HG03045 (cell line): ENCODE measurements around the gene STEAP4.
"Not testable (repeated sequence)": the region's sequence is repeated elsewhere in the genome, so short reads cannot be mapped to it uniquely, and the experiment has no call there.

Experiments
- ATAC-seq: cut with Tn5 transposase; IDR thresholded peaks from one replicate; pipeline ENCODE4 v1.9.1; 2021; ENCODE audit warnings: mild to moderate bottlenecking, moderate library complexity; ENCODE audit not compliant: unreplicated experiment

The STEAP4 gene

GRCh38 chr7:88274856-88275255 lies 31.8 kb downstream of the STEAP4 start:
- ATAC-seq, result not testable (repeated sequence)

- ATAC-seq, result no peak
Measured at GRCh38 chr7:88269586-88269985, 37.1 kb downstream of the STEAP4 start.

DNA sequence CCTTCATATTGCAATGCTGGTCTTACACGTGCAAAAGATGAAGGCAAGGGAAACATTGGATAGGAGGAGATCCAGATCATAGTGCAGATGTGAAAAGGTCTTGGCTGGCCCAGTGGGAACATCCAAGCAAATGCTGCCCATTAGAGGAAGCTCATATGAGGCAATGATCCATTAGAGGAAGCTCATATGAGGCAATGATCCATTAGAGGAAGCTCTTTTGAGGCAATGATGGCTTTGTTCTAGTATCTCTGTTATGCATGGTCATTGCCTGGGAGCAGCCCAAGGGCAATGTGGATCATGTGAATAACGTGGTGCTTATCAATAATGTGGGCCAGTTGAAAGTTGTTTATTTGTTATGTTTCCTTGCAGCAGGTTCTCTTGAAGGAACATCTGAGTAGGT lies 37.8 kb downstream of the STEAP4 start:
- no peak for ATAC-seq

DNA sequence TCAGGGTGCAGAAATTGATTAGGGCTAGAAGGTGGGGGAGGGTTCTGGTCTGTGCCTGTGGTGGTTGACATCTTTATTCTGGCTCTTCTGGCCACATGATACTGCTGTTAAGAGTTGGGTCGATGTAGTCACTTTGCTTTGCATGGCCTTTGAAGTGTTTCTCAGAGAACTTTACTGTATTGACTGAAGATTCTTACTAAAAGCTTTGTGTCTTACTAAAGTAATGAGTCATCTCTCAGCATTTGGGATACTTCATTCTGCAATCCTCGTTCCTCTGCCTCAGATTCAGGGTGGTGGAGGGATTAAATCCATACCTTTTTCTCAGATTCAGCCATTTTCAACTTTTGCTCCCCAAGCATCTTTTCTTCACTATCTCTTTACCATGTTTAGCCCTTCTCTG lies 38.6 kb downstream of the STEAP4 start:
- no peak for ATAC-seq

DNA sequence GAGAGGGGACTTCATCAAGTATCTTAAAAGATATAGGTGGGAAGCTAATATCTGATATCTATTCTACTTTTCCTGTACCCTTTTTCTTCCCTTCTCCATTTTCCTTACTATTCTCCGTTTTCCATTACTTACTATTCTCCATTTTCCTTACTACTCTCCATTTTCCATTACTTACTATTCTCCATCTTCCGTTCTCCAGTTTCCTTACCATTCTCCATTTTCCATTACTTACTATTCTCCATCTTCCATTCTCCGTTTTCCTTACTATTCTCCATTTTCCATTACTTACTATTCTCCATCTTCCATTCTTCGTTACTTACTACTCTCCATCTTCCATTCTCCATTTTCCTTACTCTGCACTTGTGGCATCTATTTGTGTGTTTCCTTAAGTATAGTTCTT lies 39.3 kb downstream of the STEAP4 start:
- no peak for ATAC-seq

DNA sequence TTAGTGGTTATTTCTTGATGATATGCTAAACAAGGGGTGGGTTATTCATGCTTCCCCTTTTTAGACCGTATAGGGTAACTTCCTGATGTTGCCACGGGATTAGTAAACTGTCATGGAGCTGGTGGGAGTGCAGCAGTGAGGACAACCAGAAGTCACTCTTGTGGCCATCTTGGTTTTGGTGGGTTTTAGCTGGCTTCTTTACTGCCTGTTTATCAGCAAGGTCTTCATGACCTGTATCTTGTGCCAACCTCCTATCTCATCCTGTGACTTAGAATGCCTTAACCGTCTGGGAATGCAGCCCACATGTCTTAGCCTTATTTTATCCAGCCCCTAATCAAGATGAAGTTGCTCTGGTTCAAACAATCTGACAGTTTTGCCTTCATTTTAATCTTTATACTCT lies 41.7 kb downstream of the STEAP4 start:
- not testable (repeated sequence) for ATAC-seq

DNA sequence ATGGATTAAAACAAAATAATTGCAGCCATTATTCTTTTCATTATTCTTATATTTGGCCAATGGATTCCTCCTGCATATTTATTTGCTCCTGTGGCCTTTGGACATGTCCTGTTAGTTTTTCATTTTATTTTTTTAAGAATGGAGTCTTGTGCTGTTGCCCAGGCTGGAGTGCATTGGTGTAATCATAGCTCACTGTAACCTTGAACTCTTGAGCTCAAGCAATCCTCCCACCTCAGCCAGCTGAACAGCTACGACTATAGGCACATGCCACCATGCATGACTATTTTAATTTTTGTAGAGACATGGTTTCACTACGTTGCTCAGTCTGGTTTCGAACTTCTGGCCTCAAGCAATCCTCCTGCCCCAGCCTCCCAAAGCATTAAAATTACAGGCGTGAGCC lies 44.1 kb downstream of the STEAP4 start:
- ATAC-seq, result no peak

DNA sequence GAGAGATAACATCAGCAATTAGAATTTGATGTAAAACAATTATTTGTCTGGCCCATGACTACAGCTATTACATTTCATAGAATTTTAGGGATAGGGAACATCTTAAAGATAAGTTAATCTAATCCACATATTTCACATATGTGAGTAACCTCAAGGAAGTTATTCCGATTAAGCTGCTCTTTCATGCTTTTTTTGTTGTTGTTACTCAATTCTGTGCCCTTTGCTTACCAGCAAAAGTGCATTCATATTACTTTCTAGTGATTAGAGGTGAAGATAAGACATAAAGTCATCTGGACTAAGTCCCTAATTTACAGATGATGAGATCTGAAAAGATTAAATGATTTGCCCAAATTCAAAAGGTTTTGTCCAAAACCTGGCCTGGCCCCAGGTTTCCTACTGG lies 46.0 kb downstream of the STEAP4 start:
- ATAC-seq, result no peak

DNA sequence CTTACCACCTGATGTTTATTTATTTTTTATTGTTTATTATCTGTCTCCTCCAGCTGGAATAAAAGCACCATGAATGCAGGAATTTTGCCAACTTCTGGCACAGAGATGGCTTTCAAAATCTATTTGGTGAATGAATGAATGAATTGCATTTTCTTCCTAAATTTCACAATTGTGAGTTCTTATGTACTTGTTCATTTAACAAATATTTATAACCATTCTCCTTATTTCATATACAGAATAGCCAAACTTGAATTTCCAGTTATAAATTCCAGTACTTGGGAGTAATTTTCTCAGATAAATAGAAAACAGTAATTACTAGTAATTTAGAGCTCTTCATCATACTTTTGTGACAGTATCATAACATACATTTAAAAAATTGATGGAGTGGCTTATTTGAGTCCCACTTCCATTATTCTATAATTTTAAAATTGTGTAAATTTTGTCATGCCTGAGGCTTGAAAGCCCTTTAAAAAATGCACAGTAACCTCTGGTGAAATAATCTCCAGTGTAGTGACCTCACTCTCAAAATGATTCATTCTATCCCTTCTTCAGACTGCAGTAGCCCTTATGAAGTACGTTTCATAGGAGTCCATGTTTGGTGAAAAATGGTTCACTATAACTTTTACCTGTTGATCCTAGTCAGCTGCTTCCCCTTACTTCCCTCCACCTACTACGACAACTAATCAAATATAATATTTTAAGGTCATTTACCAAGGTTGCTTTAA lies 46.9 kb downstream of the STEAP4 start:
- ATAC-seq, result no peak

DNA sequence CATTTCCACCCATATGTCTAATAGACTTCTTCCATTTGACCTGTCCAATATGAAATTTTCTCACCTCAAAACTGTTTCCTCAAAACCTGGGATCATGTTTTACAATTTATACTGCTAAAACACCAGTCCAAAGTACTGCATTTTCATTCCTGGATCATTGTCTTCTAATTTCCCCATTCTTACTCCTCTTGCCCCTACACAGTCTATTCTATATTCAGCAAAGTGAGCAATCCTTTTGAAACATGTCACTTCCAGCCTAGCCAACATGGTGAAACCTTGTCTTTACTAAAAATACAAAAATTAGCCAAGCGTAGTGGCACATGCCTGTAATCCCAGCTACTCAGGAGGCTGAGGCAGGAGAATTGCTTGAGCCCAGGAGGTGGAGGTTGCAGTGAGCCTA lies 48.4 kb downstream of the STEAP4 start:
- not testable (repeated sequence) for ATAC-seq

DNA sequence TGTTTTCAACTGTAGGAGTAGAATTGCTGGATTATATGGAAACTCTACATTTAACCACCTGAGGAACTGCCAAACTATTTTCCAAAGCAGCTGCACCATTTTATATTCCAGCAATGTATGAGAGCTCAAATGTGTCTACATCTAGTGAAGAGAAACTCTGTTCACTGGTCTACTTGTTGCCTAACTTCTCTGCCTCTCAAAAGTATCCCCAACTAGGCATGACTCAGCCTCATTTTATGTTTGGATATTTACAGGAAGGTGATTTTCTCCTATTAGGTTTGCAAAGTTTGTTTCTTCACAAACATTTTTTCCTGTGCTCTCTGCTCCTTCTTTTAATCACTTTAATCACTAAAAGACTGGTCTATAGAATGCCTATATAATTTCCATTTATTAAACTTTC lies 49.8 kb downstream of the STEAP4 start:
- no peak for ATAC-seq

- ATAC-seq, result no peak
Measured at GRCh38 chr7:88254721-88255424, 51.8 kb downstream of the STEAP4 start.

DNA sequence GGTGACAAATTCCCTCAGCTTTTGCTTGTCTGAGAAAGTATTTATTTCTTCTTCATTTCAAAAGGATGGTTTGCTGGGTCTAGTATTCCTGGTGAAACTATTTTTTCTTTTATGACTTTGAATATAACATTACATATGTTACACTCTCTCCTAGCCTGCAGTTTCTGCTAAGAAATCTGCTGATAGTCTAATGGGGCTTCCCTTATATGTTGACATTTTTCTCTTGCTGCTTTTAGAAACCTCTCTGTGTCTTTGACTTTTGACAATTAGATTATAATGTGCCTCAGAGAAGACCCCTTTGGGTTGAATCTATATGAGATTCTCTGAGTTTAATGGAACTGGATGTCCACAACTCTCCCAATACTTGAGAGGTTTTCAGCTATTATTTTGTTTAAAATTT lies 53.1 kb downstream of the STEAP4 start:
- ATAC-seq, result no peak

GRCh38 chr7:88244258-88244657 lies 62.4 kb downstream of the STEAP4 start:
- no peak for ATAC-seq

DNA sequence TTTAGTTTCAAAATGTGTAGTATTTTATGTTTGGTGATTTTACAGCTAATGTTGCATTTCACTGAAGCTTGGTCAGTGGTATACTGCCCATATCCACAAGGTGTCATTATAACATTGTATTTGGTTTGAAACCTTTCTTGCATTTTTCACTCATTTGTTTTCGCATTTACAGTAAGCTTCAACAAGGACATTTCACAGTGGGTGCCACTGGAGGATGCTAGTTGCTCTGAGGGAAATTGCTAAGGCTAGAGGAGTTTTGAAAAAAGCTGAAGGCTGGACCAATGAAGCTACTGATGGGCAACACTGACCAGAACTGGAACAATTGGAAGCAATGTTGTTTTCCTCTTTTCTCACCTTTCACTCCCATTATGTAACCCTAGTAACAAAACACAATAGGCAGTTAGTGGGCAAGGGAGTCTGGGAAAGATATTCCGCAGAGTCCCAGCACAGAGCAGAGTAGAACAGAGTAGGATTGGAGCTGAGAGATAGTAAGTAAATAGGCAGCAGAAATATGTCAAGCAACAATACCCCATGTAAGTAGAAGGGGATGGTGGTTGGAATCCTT lies 63.3 kb downstream of the STEAP4 start:
- ATAC-seq, result no peak

- ATAC-seq, result no peak
Measured at GRCh38 chr7:88239852-88240251, 66.8 kb downstream of the STEAP4 start.

DNA sequence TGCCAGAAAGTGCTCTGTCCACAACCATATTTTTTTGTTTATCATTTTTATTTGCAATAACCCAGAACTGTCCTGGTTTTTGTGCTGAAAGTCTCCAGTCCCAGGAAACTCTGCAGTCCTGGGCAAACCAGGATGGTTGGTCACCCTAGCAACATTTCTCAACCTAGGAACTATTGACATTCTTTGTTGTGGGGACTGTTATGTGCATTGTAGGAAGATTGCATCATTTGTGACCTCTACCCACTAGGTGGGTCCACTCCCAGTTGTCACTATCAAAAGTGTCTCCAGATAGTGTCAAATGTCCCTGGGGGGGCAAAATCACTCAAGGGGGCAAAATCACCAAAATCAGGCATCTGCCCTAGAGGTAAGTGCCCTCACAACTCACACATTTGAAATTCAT lies 72.9 kb downstream of the STEAP4 start:
- no peak for ATAC-seq

GRCh38 chr7:88230646-88231045 lies 76.0 kb downstream of the STEAP4 start:
- ATAC-seq, result no peak

DNA sequence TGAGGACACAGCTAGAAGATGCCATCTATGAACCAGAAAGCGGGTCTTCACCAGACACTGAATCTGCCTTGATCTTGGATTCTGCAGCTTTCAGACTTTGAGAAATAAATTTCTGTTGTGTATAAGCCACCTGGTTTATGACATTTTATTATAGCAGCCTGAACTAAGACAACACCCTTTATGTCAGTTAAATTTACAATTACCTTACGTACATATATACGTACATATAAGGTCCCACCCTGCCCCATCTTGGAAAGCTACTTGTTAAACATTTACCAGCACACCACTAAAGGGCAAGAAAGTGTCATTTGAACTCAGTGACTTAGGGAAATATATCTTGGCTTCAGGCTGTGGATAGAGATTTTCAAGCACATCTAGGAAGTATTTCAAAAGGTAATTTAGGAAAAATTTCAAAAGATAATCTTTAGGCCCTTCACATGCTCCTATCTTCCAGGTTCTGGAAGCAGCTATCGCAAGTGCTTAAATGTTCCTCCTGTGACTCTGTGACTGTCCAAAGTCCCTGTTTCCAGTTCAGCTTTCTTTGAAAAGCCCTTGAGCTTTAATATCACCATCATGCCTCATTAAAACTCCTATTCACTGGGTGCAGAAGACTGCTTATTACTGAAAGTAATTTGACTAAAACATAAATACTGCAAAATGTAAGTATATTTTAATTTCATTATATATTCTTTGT lies 77.2 kb downstream of the STEAP4 start:
- no peak for ATAC-seq

- no peak for ATAC-seq
Measured at GRCh38 chr7:88226886-88227516, 79.7 kb downstream of the STEAP4 start.

DNA sequence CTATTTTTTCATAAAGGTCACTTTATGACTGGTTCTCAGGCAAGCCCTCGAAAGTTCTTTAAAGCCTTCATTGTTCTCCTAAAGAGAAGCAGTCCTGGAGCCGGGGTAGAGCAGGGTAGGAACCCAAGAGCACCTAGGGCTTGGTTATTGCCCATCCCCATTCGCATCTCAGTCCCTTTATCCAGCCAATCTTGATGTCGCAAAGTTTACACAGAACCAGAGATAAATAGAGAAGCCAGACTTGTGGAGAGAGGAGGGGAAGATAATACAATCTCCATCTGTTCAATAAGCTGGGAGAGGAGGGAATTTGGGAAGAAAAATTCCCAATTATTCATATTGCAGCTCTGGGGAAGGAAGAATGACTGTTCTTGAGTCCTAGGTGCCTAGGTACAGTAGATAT lies 80.5 kb downstream of the STEAP4 start:
- no peak for ATAC-seq
